Astrocyte of the spinal cord (primary cell): ENCODE results near the gene ATG101.
A peak's percentile ranks its signal among the peaks of the same experiment; 100 is the strongest.

ENCODE experiments used
- DNase-seq: peaks from one replicate; pipeline ENCODE4 v3.0.0; 2011; ENCODE audit warnings: low read depth, low spot score
- H3K4me3 ChIP-seq: 2 replicates; pipeline ENCODE4 v1.5.1; 2011; ENCODE audit warnings: low read depth, mild to moderate bottlenecking, low read length, moderate library complexity
- in situ Hi-C: cut with HindIII; loops from 2 replicates; pipeline ENCODE4 v1.10.0; 2017; ENCODE audit warnings: low sequenced_read_pairs
- TF ChIP-seq, protein P1 (sequence below): IDR thresholded peaks from 2 replicates; pipeline ENCODE4 v1.5.1; 2012; ENCODE audit warnings: low read depth, mild to moderate bottlenecking, low read length, inconsistent platforms

ATG101 gene

DNA sequence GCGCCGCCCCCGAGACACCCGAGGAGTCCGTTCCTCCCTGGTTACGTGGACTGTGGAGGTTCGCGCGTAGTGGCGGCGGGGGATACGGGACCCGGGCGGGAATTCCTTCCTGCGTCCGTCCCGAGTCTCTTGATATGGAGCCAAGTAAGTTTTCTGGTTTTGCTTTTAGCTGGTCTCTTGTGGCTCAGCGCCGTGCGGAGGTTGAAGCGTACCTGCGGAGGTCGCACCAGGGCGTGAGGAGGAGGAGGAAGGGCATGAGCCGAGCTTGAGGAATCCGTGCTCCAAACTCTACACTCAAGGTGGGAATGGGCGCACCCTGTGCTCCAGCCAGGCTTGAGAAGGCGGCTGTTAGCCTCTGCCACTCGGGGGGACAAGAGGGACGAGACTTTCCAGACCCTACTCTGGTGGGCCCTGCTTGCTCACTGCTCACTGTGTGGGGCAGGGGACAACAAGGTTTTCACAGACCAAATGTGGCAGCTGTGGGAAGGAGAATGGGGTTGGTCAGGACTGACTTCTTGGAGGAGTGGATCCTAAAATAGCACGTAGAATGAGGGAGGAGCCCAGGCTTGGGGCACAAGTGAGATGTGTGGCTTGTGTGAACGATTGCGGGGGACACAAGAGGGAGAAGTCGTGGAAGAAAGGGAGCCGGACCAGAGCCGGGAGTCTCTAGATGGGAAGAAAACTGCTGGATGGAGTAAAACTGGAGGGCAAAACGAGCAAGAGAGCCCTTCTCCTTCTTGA, 577 bp downstream of the ATG101 start:
- no peak for DNase-seq
- TF ChIP-seq, protein P1, sequence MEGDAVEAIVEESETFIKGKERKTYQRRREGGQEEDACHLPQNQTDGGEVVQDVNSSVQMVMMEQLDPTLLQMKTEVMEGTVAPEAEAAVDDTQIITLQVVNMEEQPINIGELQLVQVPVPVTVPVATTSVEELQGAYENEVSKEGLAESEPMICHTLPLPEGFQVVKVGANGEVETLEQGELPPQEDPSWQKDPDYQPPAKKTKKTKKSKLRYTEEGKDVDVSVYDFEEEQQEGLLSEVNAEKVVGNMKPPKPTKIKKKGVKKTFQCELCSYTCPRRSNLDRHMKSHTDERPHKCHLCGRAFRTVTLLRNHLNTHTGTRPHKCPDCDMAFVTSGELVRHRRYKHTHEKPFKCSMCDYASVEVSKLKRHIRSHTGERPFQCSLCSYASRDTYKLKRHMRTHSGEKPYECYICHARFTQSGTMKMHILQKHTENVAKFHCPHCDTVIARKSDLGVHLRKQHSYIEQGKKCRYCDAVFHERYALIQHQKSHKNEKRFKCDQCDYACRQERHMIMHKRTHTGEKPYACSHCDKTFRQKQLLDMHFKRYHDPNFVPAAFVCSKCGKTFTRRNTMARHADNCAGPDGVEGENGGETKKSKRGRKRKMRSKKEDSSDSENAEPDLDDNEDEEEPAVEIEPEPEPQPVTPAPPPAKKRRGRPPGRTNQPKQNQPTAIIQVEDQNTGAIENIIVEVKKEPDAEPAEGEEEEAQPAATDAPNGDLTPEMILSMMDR = no peak
- H3K4me3 ChIP-seq = peak overlapping the region; percentile 98
- in situ Hi-C loops = no loop called here

DNA sequence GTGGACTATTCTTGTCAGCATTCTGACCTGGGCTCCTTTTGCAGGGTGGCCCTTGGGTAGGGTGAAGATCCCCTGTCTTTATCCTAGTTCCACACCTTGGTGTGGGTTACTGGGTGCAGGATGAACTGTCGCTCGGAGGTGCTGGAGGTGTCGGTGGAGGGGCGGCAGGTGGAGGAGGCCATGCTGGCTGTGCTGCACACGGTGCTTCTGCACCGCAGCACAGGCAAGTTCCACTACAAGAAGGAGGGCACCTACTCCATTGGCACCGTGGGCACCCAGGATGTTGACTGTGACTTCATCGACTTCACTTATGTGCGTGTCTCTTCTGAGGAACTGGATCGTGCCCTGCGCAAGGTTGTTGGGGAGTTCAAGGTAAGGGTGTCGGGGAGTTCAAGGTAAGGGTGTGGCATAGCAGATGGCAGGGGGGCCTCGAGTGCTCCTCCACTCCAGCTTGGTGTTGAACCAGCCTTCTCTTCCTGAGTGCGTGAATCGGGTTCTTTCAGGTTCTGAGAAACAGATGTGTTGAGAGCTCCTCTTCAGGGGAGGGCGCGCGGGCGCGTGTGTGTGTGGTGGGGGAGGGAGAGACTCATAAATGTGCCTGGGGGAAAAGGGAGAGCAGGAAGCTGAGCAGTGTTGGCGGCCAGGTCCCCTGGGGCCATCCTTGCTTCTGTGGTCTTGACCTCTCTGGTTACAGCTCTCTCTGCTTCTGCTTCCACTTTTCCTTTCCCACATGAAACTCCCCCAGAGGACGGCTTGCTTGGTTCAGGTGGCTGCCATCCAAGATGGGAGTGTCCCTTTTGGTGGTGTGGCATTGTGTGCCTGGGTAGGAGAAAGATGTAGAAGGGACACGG, 4.0 kb downstream of the ATG101 start:
- DNase-seq = peak; percentile 70

DNA sequence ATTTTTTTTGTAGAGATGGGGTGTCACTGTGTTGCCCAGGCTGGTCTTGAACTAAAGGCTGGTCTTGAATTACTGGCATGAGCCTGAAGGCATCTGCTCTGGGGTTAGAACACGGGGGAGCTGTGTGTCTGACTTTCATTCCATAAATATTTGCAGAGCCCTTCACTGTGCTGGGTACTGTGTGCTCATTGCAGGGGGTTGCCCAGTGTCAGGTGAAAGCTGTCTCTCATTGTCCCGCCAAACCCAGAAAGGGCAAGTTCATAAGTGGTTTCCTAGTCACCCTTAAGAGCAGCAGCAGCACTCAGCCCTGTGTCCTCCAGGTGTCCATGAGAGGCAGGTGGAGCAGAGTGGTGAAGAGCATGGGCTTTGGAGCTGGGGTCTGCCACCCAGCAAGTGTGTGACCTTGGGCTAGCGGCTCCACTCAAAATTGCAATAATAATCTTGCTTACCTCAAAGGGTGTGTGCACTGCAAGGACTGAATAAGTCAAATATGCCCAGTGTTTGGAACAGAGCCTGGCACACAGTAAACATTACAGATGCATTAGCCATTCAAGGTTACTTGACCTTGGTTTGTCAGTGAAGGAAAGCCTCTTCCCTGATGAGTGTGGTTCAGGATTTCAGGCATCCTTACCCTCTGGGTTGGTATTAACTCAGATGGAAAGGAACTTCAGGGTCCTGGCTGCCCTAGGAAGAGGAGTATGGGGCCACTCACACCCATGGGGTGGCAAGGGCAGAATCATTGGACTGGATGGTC, 5.4 kb downstream of the ATG101 start:
- in situ Hi-C loops = no loop called here
- TF ChIP-seq, protein P1 = no peak
- H3K4me3 ChIP-seq = no peak overlapping the region
- DNase-seq = no peak

More for the DNA sequence above, 4.0 kb downstream of the ATG101 start:
- TF ChIP-seq, protein P1 = no peak
- in situ Hi-C loops = no loop called here
- no peak overlapping the region for H3K4me3 ChIP-seq

DNA sequence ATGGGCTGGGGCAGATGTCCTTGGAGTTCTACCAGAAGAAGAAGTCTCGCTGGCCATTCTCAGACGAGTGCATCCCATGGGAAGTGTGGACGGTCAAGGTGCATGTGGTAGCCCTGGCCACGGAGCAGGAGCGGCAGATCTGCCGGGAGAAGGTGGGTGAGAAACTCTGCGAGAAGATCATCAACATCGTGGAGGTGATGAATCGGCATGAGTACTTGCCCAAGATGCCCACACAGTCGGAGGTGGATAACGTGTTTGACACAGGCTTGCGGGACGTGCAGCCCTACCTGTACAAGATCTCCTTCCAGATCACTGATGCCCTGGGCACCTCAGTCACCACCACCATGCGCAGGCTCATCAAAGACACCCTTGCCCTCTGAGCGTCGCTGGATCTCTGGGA, 7.0 kb downstream of the ATG101 start:
- DNase-seq = no peak
- TF ChIP-seq, protein P1 = no peak
- in situ Hi-C loops = no loop called here
- no peak overlapping the region for H3K4me3 ChIP-seq

GRCh38 chr12:52078276-52078675, 8.5 kb downstream of the ATG101 start:
- TF ChIP-seq, protein P1 = no peak
- no peak overlapping the region for H3K4me3 ChIP-seq
- no peak for DNase-seq
- in situ Hi-C loops = no loop called here
